NCI-H2171 (cell line): ENCODE data around the gene HP.
"Not testable (repeated sequence)": the region's sequence is repeated elsewhere in the genome, so short reads cannot be mapped to it uniquely, and the experiment has no call there.

ENCODE experiments used
- DNase-seq: peaks from one replicate; lab custom pipeline; 2025; lab: John Stamatoyannopoulos, UW

Gene HP

GRCh38 chr16:72054254-72054847 is at the start of gene HP:
Gene HP, plus strand, starts transcription at chr16:72054505. Its CDS starts 148 bp downstream, at chr16:72054653.
- not testable (repeated sequence) for DNase-seq

- not testable (repeated sequence) for DNase-seq
These were observed 46.3 kb upstream of the HP start for GRCh38 chr16:72008065-72008423.

- DNase-seq: peak; percentile 97
These were observed 45.7 kb upstream of the HP start, which contains the start of gene DHODH for GRCh38 chr16:72008424-72009216. Gene DHODH, plus strand, starts transcription at chr16:72008744. Its CDS starts 21 bp downstream, at chr16:72008765.

GRCh38 chr16:72009779-72010178 is 44.5 kb upstream of the HP start:
- DNase-seq: no peak

GRCh38 chr16:72012607-72013006 is 41.7 kb upstream of the HP start:
- no peak for DNase-seq

GRCh38 chr16:72013389-72013788 is 40.9 kb upstream of the HP start:
- no peak for DNase-seq

GRCh38 chr16:72013888-72014581 is 40.3 kb upstream of the HP start:
- DNase-seq: no peak

GRCh38 chr16:72014675-72015074 is 39.6 kb upstream of the HP start:
- no peak for DNase-seq

GRCh38 chr16:72015124-72015523 is 39.2 kb upstream of the HP start:
- no peak for DNase-seq

- DNase-seq: no peak
These were observed 35.8 kb upstream of the HP start for GRCh38 chr16:72018470-72018869.

- no peak for DNase-seq
These were observed 33.3 kb upstream of the HP start for GRCh38 chr16:72021043-72021442.

GRCh38 chr16:72022127-72022526 is 32.2 kb upstream of the HP start:
- DNase-seq: no peak

- no peak for DNase-seq
These were observed 30.3 kb upstream of the HP start for GRCh38 chr16:72023962-72024361.

GRCh38 chr16:72024862-72025382 is 29.4 kb upstream of the HP start:
- DNase-seq: no peak

- no peak for DNase-seq
These were observed 28.7 kb upstream of the HP start for GRCh38 chr16:72025404-72026114.

- no peak for DNase-seq
These were observed 26.5 kb upstream of the HP start for GRCh38 chr16:72027669-72028378.

GRCh38 chr16:72029567-72030271 is 24.6 kb upstream of the HP start:
- DNase-seq: no peak

- no peak for DNase-seq
These were observed 20.9 kb upstream of the HP start for GRCh38 chr16:72033437-72033836.

- no peak for DNase-seq
These were observed 18.2 kb upstream of the HP start for GRCh38 chr16:72036098-72036497.

- DNase-seq: no peak
These were observed 12.1 kb upstream of the HP start for GRCh38 chr16:72042157-72042660.

GRCh38 chr16:72043058-72043457 is 11.2 kb upstream of the HP start:
- no peak for DNase-seq
